Neural progenitor cell (in vitro differentiated cells): ENCODE results near the gene ZNF32. TPM values are rescaled to one million over a fixed set of nuclear protein-coding genes. Genes with fewer than 3 reads are reported as not detected.

Source experiments
- DNase-seq: peaks from one replicate; pipeline ENCODE4 v3.0.0-alpha.2; 2016; ENCODE audit warnings: low spot score
- H2AFZ ChIP-seq: fragments of 200-600 bp; sonication (generic); replicated peaks from 2 replicates; pipeline ENCODE4 v1.6.1; 2016; ENCODE audit warnings: antibody characterized with exemption
- H3F3A ChIP-seq: fragments of 200-600 bp; sonication (generic); 2 replicates; pipeline ENCODE4 v1.6.1; 2016; ENCODE audit warnings: antibody characterized with exemption, low read depth
- H3K27ac ChIP-seq: fragments of 200-600 bp; sonication (generic); 2 replicates; pipeline ENCODE4 v1.5.1; 2016; ENCODE audit warnings: mild to moderate bottlenecking
- H3K27me3 ChIP-seq: fragments of 200-600 bp; sonication (generic); 2 replicates; pipeline ENCODE4 v1.6.1; 2016; ENCODE audit warnings: mild to moderate bottlenecking, moderate library complexity
- H3K36me3 ChIP-seq: fragments of 200-600 bp; sonication (generic); 2 replicates; pipeline ENCODE4 v1.5.1; 2016
- H3K4me1 ChIP-seq: fragments of 200-600 bp; sonication (generic); 2 replicates; pipeline ENCODE4 v1.6.1; 2016; ENCODE audit warnings: mixed run types
- H3K4me2 ChIP-seq: fragments of 200-600 bp; sonication (generic); 2 replicates; pipeline ENCODE4 v1.6.1; 2016
- H3K4me3 ChIP-seq: fragments of 200-600 bp; sonication (generic); 2 replicates; pipeline ENCODE4 v1.5.1; 2016
- H3K79me2 ChIP-seq: fragments of 200-600 bp; sonication (generic); 2 replicates; pipeline ENCODE4 v1.6.1; 2016; ENCODE audit warnings: low read depth
- H3K9ac ChIP-seq: fragments of 200-600 bp; sonication (generic); 2 replicates; pipeline ENCODE4 v1.6.1; 2016
- H3K9me3 ChIP-seq: fragments of 200-600 bp; sonication (generic); 2 replicates; pipeline ENCODE4 v1.5.1; 2016; ENCODE audit warnings: low read depth
- H4K20me1 ChIP-seq: fragments of 200-600 bp; sonication (generic); 2 replicates; pipeline ENCODE4 v1.6.1; 2016; ENCODE audit warnings: low read depth
- H3K27ac Mint-ChIP-seq: 3 replicates; pipeline ENCODE4 v1.8.0; 2021; ENCODE audit warnings: mixed read lengths
- H3K27me3 Mint-ChIP-seq: 2 replicates; pipeline ENCODE4 v1.8.0; 2022; ENCODE audit warnings: low read depth, mild to moderate bottlenecking, inconsistent platforms, moderate library complexity, mixed read lengths; ENCODE audit not compliant: insufficient read depth
- H3K36me3 Mint-ChIP-seq: 3 replicates; pipeline ENCODE4 v1.8.0; 2021; ENCODE audit warnings: mixed read lengths
- H3K4me1 Mint-ChIP-seq: 3 replicates; pipeline ENCODE4 v1.8.0; 2021; ENCODE audit warnings: mixed read lengths
- H3K4me3 Mint-ChIP-seq: 3 replicates; pipeline ENCODE4 v1.8.0; 2021; ENCODE audit warnings: mild to moderate bottlenecking, moderate library complexity, mixed read lengths
- H3K9me3 Mint-ChIP-seq: 3 replicates; pipeline ENCODE4 v1.8.0; 2020; ENCODE audit warnings: mixed read lengths
- EZH2 ChIP-seq: fragments of 200-600 bp; sonication (generic); IDR thresholded peaks from 2 replicates; pipeline ENCODE4 v1.6.1; 2017; ENCODE audit warnings: antibody characterized with exemption, mild to moderate bottlenecking, moderate library complexity
- EZH2phosphoT487 ChIP-seq: fragments of 200-600 bp; sonication (generic); IDR thresholded peaks from 2 replicates; pipeline ENCODE4 v1.6.1; 2017; ENCODE audit warnings: antibody characterized with exemption
- total RNA-seq: library from RNA; depleted of rRNA; stranded (reverse); fragments of >200 nt; gene quantifications from 2 replicates; pipeline ENCODE4 v1.2.3, GENCODE V29; 2015; ENCODE audit warnings: low replicate concordance
- TF ChIP-seq, protein P1 (sequence below): fragments of 200-600 bp; sonication (generic); IDR thresholded peaks from 2 replicates; pipeline ENCODE4 v1.5.1; 2017; ENCODE audit warnings: antibody characterized with exemption, mild to moderate bottlenecking

Gene ZNF32
- total RNA-seq, 1 donor from 2014 or later, result 50.7 TPM

DNA sequence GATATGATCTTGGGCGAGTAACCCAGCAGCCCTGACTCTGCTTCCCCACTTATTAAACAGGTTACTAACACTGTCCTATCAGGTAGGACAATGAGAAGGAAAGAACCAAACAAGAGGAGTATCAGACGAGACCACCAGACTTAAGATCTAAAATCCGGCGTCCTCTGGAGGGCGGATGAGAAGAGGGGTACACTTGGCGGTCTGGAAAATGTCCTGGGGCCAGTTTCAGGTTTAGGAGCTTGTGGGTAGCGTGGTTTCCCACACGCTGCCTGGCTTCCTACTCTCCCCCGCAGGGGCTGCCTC, 635 bp downstream of the ZNF32 start:
- TF ChIP-seq EZH2 (no peak), EZH2phosphoT487 (no peak)
- TF ChIP-seq, protein P1, sequence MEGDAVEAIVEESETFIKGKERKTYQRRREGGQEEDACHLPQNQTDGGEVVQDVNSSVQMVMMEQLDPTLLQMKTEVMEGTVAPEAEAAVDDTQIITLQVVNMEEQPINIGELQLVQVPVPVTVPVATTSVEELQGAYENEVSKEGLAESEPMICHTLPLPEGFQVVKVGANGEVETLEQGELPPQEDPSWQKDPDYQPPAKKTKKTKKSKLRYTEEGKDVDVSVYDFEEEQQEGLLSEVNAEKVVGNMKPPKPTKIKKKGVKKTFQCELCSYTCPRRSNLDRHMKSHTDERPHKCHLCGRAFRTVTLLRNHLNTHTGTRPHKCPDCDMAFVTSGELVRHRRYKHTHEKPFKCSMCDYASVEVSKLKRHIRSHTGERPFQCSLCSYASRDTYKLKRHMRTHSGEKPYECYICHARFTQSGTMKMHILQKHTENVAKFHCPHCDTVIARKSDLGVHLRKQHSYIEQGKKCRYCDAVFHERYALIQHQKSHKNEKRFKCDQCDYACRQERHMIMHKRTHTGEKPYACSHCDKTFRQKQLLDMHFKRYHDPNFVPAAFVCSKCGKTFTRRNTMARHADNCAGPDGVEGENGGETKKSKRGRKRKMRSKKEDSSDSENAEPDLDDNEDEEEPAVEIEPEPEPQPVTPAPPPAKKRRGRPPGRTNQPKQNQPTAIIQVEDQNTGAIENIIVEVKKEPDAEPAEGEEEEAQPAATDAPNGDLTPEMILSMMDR, result no peak
- DNase-seq, result no peak
- no peak overlapping the region for H3K9ac ChIP-seq
- Mint-ChIP-seq H3K27me3 (peaks cover 3% of the 10 kb centered on the region), H3K4me3 (peak overlapping the region; percentile 87), H3K9me3 (peaks cover 48% of the 10 kb centered on the region), H3K4me1 (peaks cover 10% of the 10 kb centered on the region), H3K27ac (peak overlapping the region; percentile 89), H3K36me3 (peaks cover 48% of the 10 kb centered on the region)
- H2AFZ ChIP-seq, result peak overlapping the region; percentile 75
- H3K36me3 ChIP-seq, result peaks cover 44% of the 10 kb centered on the region
- H3K27me3 ChIP-seq, result peaks cover 18% of the 10 kb centered on the region
- H3K27ac ChIP-seq, result no peak overlapping the region
- H3K4me2 ChIP-seq, result peak overlapping the region; percentile 77
- H3K4me3 ChIP-seq, result peak overlapping the region; percentile 58
- no peaks in the 10 kb centered on the region for H3K79me2 ChIP-seq
- H4K20me1 ChIP-seq, result no peaks in the 10 kb centered on the region
- H3K9me3 ChIP-seq, result peaks cover 42% of the 10 kb centered on the region
- no peaks in the 10 kb centered on the region for H3K4me1 ChIP-seq
- peaks cover 10% of the 10 kb centered on the region for H3F3A ChIP-seq

DNA sequence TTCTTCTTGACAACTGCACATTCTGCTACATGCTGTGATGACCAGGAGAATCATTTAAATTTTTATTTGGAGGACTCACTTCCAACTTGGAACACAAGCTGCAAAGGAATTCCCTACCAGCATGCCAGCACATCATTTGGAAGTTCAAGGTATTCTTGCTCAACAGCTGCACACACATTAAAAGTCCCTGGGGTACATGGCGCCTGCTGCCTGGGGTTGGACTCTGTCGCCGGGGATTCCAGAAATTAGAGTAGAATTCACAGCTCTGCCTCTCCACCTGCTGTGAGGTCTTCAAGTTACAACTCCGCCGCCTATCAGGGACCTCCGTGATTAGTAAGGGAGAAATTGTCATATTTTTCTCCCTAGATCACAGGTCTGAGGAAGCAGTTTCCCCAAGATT, 1.1 kb downstream of the ZNF32 start:
- H3K27me3 ChIP-seq, result peaks cover 18% of the 10 kb centered on the region
- no peak overlapping the region for H3K27ac Mint-ChIP-seq
- H3K4me3 ChIP-seq, result peak overlapping the region; percentile 58
- H3F3A ChIP-seq, result peaks cover 10% of the 10 kb centered on the region
- TF ChIP-seq EZH2phosphoT487 (no peak), EZH2 (no peak)
- TF ChIP-seq, protein P1, result no peak
- H3K4me3 Mint-ChIP-seq, result peak overlapping the region; percentile 87
- peaks cover 46% of the 10 kb centered on the region for H3K9me3 ChIP-seq
- H3K9me3 Mint-ChIP-seq, result peaks cover 53% of the 10 kb centered on the region
- peaks cover 3% of the 10 kb centered on the region for H3K27me3 Mint-ChIP-seq
- H3K4me1 ChIP-seq, result no peaks in the 10 kb centered on the region
- peaks cover 52% of the 10 kb centered on the region for H3K36me3 Mint-ChIP-seq
- H4K20me1 ChIP-seq, result no peaks in the 10 kb centered on the region
- no peak overlapping the region for H3K4me2 ChIP-seq
- no peaks in the 10 kb centered on the region for H3K79me2 ChIP-seq
- peaks cover 10% of the 10 kb centered on the region for H3K4me1 Mint-ChIP-seq
- H2AFZ ChIP-seq, result no peak overlapping the region
- H3K36me3 ChIP-seq, result peaks cover 49% of the 10 kb centered on the region
- H3K9ac ChIP-seq, result no peak overlapping the region
- H3K27ac ChIP-seq, result no peak overlapping the region
- no peak for DNase-seq

DNA sequence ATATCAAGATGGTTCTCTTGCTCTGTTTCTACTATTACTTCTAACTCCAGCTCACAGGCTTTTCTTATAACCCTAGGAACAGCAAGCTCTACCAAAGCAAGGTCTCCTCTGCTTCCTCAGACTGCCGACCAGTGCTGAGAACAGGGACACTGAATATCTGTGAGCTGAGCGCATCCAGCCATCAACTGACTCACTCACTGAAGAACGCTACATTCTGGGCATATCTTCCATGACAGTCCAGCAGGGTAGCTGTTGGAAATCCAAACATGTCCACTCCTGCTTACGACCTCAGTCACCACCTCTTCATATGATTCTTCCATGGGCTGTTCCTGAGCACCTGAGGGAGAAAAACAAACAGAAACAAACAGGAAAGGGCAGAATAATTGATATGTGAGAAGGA, 2.8 kb downstream of the ZNF32 start:
- Histone ChIP-seq H3K4me3 (no peak overlapping the region), H3K4me2 (no peak overlapping the region), H3K79me2 (no peaks in the 10 kb centered on the region), H3K9me3 (peaks cover 54% of the 10 kb centered on the region), H3K27ac (no peak overlapping the region), H3K27me3 (peaks cover 18% of the 10 kb centered on the region), H3K36me3 (peaks cover 50% of the 10 kb centered on the region), H3K9ac (no peak overlapping the region), H3F3A (peaks cover 10% of the 10 kb centered on the region), H3K4me1 (no peaks in the 10 kb centered on the region), H4K20me1 (no peaks in the 10 kb centered on the region), H2AFZ (no peak overlapping the region)
- TF ChIP-seq, protein P1, result no peak
- TF ChIP-seq EZH2, result no peak
- TF ChIP-seq EZH2phosphoT487, result no peak
- H3K27me3 Mint-ChIP-seq, result peaks cover 7% of the 10 kb centered on the region
- no peak for DNase-seq
- H3K9me3 Mint-ChIP-seq, result peaks cover 66% of the 10 kb centered on the region
- no peak overlapping the region for H3K27ac Mint-ChIP-seq
- no peak overlapping the region for H3K4me3 Mint-ChIP-seq
- H3K4me1 Mint-ChIP-seq, result peaks cover 10% of the 10 kb centered on the region
- peaks cover 62% of the 10 kb centered on the region for H3K36me3 Mint-ChIP-seq
